DOHH2 (cell line): Measurements from ENCODE around the gene FEM1C.

Experiments used
- CTCF ChIP-seq: fragments of 200-600 bp; sonication (generic); IDR thresholded peaks from one replicate; pipeline ENCODE4 v1.5.1; 2014; ENCODE audit warnings: antibody characterized with exemption, mild to moderate bottlenecking, low read depth, low read length; ENCODE audit not compliant: poor library complexity, severe bottlenecking
- EZH2phosphoT487 ChIP-seq: fragments of 200-600 bp; sonication (generic); IDR thresholded peaks from 2 replicates; pipeline ENCODE4 v1.6.1; 2017; ENCODE audit warnings: borderline replicate concordance, mild to moderate bottlenecking, antibody characterized with exemption, low read length, moderate library complexity, mixed read lengths

- TF ChIP-seq CTCF (no peak), EZH2phosphoT487 (no peak)
Measured at GRCh38 chr5:115541611-115542010, 3.0 kb downstream of the FEM1C start.
